H1 (cell line): Measurements from ENCODE around the gene DIS3. TPM values are rescaled to one million over a fixed set of nuclear protein-coding genes. Genes with fewer than 3 reads are reported as not detected.

Experiments used
- CTCF ChIA-PET: fragments of 300-600 bp; sonication (Branson Sonifier 250); formaldehyde crosslinking; loops from one replicate; lab custom pipeline; 2021; ENCODE audit not compliant: partially characterized antibody; lab: Charles Lee
- POLR2A ChIA-PET: fragments of 300-600 bp; sonication (Branson Sonifier 250); formaldehyde crosslinking; loops from one replicate; lab custom pipeline; 2021; ENCODE audit warnings: inconsistent platforms; ENCODE audit not compliant: partially characterized antibody; lab: Charles Lee
- DNase-seq, 2 experiments: peaks; one replicate each; pipeline versions ENCODE4 v3.0.0 to v3.0.0-alpha.2; 2010 to 2022; ENCODE audit warnings: low spot score in 2 of 2, low read depth in 1 of 2, mixed read lengths in 1 of 2
- FAIRE-seq: peaks from 2 replicates; lab custom pipeline; 2011; peaks lifted over from hg19 to GRCh38; lab: Jason Lieb, UNC
- H2AFZ ChIP-seq: 2 replicates; pipeline ENCODE4 v1.8.1; 2012; ENCODE audit warnings: low read length, inconsistent platforms
- H2AK5ac ChIP-seq: 2 replicates; pipeline ENCODE4 v1.6.1; 2013; ENCODE audit warnings: low read depth, low read length
- H2BK120ac ChIP-seq: replicated peaks from 2 replicates; pipeline ENCODE3; 2013; ENCODE audit warnings: low read depth, low read length, inconsistent platforms
- H2BK12ac ChIP-seq: 2 replicates; pipeline ENCODE4 v1.6.1; 2013; ENCODE audit warnings: low read depth, low read length
- H2BK15ac ChIP-seq: 2 replicates; pipeline ENCODE4 v1.6.1; 2013; ENCODE audit warnings: low read length
- H2BK20ac ChIP-seq: 2 replicates; pipeline ENCODE4 v1.6.1; 2013; ENCODE audit warnings: low read length
- H2BK5ac ChIP-seq: 2 replicates; pipeline ENCODE4 v1.6.1; 2013; ENCODE audit warnings: low read depth, low read length
- H3K14ac ChIP-seq: 2 replicates; pipeline ENCODE4 v1.6.1; 2013; ENCODE audit warnings: inconsistent platforms; ENCODE audit not compliant: insufficient read length
- H3K18ac ChIP-seq: 2 replicates; pipeline ENCODE4 v1.6.1; 2013; ENCODE audit warnings: low read length; ENCODE audit errors: extremely low read depth
- H3K23ac ChIP-seq: 2 replicates; pipeline ENCODE4 v1.6.1; 2013; ENCODE audit warnings: inconsistent platforms; ENCODE audit not compliant: insufficient read length
- H3K23me2 ChIP-seq: 2 replicates; pipeline ENCODE4 v1.6.1; 2013; ENCODE audit warnings: low read depth, low read length
- H3K27ac ChIP-seq: 2 replicates; pipeline ENCODE4 v1.6.1; 2011; ENCODE audit warnings: low read depth, low read length, inconsistent platforms
- H3K27me3 ChIP-seq, 4 experiments: replicated peaks in 1 of 4; 1 replicate in 1 of 4; 2 replicates in 3 of 4; pipeline versions ENCODE4 v1.6.1 to v1.8.1; 2011 to 2013; ENCODE audit warnings: low read length in 3 of 4, mild to moderate bottlenecking in 3 of 4, inconsistent platforms in 2 of 4, mixed read lengths in 2 of 4, moderate library complexity in 1 of 4; ENCODE audit not compliant: control insufficient read depth in 3 of 4, insufficient read depth in 3 of 4; ENCODE audit errors: extremely low read depth in 1 of 4
- H3K36me3 ChIP-seq, 4 experiments: 2 replicates each; pipeline versions ENCODE4 v1.6.1 to v1.8.1; 2011 to 2013; ENCODE audit warnings: mild to moderate bottlenecking in 4 of 4, low read length in 3 of 4, moderate library complexity in 2 of 4, control low read depth in 1 of 4, inconsistent platforms in 1 of 4; ENCODE audit not compliant: insufficient read depth in 4 of 4, control insufficient read depth in 2 of 4
- H3K4ac ChIP-seq: replicated peaks from 2 replicates; pipeline ENCODE3; 2013; ENCODE audit warnings: low read length, low read depth, mixed read lengths, inconsistent platforms; ENCODE audit not compliant: insufficient read length
- H3K4me1 ChIP-seq, 4 experiments: replicated peaks in 1 of 4; 1 replicate in 1 of 4; 2 replicates in 3 of 4; pipeline versions ENCODE4 v1.6.1 to v1.8.1; 2011 to 2013; ENCODE audit warnings: low read length in 3 of 4, inconsistent platforms in 2 of 4, mixed read lengths in 1 of 4; ENCODE audit not compliant: insufficient read depth in 4 of 4, control insufficient read depth in 3 of 4
- H3K4me2 ChIP-seq, 2 experiments: 2 replicates each; pipeline versions ENCODE4 v1.6.1 to v1.8.1; 2011 to 2013; ENCODE audit warnings: low read depth in 2 of 2, low read length in 2 of 2, control low read depth in 1 of 2, inconsistent platforms in 1 of 2, mild to moderate bottlenecking in 1 of 2; ENCODE audit not compliant: insufficient read depth in 1 of 2
- H3K4me3 ChIP-seq, 4 experiments: fragments of 200-600, 300-600 bp in 1 of 4; sonication (generic), shearing (Covaris generic), sonication (Bioruptor Twin) in 1 of 4; 2 replicates each; pipeline versions ENCODE4 v1.5.1 to v1.8.1; 2011 to 2016; ENCODE audit warnings: low read length in 4 of 4, low read depth in 3 of 4, control low read depth in 2 of 4, inconsistent platforms in 2 of 4, mild to moderate bottlenecking in 2 of 4, mixed read lengths in 1 of 4, moderate library complexity in 1 of 4; ENCODE audit not compliant: insufficient read depth in 2 of 4; ENCODE audit errors: extremely low read depth in 1 of 4
- H3K56ac ChIP-seq: replicated peaks from 2 replicates; pipeline ENCODE3; 2013; ENCODE audit warnings: low read depth, mild to moderate bottlenecking, mixed read lengths, low read length, inconsistent platforms; ENCODE audit not compliant: insufficient read length
- H3K79me1 ChIP-seq: 2 replicates; pipeline ENCODE4 v1.6.1; 2013; ENCODE audit warnings: low read depth, low read length, control low read depth
- H3K79me2 ChIP-seq, 2 experiments: 2 replicates each; pipeline versions ENCODE4 v1.6.1 to v1.8.1; 2012 to 2013; ENCODE audit warnings: low read length in 2 of 2, mild to moderate bottlenecking in 2 of 2, inconsistent platforms in 1 of 2; ENCODE audit not compliant: insufficient read depth in 2 of 2, control insufficient read depth in 1 of 2
- H3K9ac ChIP-seq, 4 experiments: replicated peaks in 1 of 4; 1 replicate in 1 of 4; 2 replicates in 3 of 4; pipeline versions ENCODE4 v1.6.1 to v1.8.1; 2011 to 2013; ENCODE audit warnings: low read depth in 3 of 4, low read length in 3 of 4, control low read depth in 2 of 4, mild to moderate bottlenecking in 2 of 4, moderate library complexity in 2 of 4, inconsistent platforms in 1 of 4; ENCODE audit errors: extremely low read depth in 1 of 4
- H3K9me3 ChIP-seq, 2 experiments: 2 replicates each; pipeline versions ENCODE4 v1.6.1 to v1.8.1; 2012 to 2013; ENCODE audit warnings: mild to moderate bottlenecking in 2 of 2, moderate library complexity in 2 of 2, control low read depth in 1 of 2, inconsistent platforms in 1 of 2, low read depth in 1 of 2, low read length in 1 of 2, mixed read lengths in 1 of 2; ENCODE audit not compliant: insufficient read depth in 2 of 2
- H4K20me1 ChIP-seq, 2 experiments: replicated peaks in 1 of 2; 2 replicates each; pipeline versions ENCODE3 to v1.8.1; 2011 to 2013; ENCODE audit warnings: inconsistent platforms in 2 of 2, low read length in 2 of 2, mild to moderate bottlenecking in 1 of 2; ENCODE audit not compliant: insufficient read depth in 2 of 2, control insufficient read depth in 1 of 2
- H4K5ac ChIP-seq: 2 replicates; pipeline ENCODE4 v1.6.1; 2013; ENCODE audit warnings: low read length, low read depth, mixed read lengths, inconsistent platforms; ENCODE audit not compliant: insufficient read length
- H4K8ac ChIP-seq: 2 replicates; pipeline ENCODE4 v1.8.0; 2013; ENCODE audit warnings: mild to moderate bottlenecking, moderate library complexity, low read length, inconsistent platforms; ENCODE audit not compliant: insufficient read depth; ENCODE audit errors: extremely low read depth
- H4K91ac ChIP-seq: replicated peaks from 2 replicates; pipeline ENCODE3; 2013; ENCODE audit warnings: low read length, mixed read lengths, inconsistent platforms; ENCODE audit not compliant: insufficient read length
- CHD2 ChIP-seq: IDR thresholded peaks from 2 replicates; pipeline ENCODE4 v1.6.1; 2012; ENCODE audit warnings: low read length, improper control_type of control experiment
- JUND ChIP-seq: IDR thresholded peaks from 2 replicates; pipeline ENCODE4 v1.6.1; 2011; ENCODE audit warnings: mild to moderate bottlenecking, improper control_type of control experiment, low read length
- ZNF274 ChIP-seq: IDR thresholded peaks from 2 replicates; pipeline ENCODE4 v1.7.0; 2012; ENCODE audit warnings: low read length, borderline replicate concordance; ENCODE audit errors: extremely low read depth
- WGBS, 2 experiments: shearing (Covaris generic) in 1 of 2; methylation state at CpG; one replicate each; pipeline versions ENCODE4 v1.1.6 to v1.1.7; 2013 to 2015; ENCODE audit warnings: low lambda C conversion rate in 2 of 2, mixed read lengths in 2 of 2, inconsistent platforms in 1 of 2, low coverage in 1 of 2, missing lambda C conversion rate in 1 of 2; ENCODE audit not compliant: insufficient replicate concordance in 2 of 2, insufficient coverage in 1 of 2, insufficient read length in 1 of 2; ENCODE audit errors: extremely low coverage in 1 of 2, missing lambda C conversion rate in 1 of 2; 5-methylcytosine and 5-hydroxymethylcytosine counted together
- polyA plus RNA-seq, 7 experiments: library from polyadenylated mRNA; depleted of rRNA in 3 of 7; stranded (reverse) in 5 of 7; unstranded in 2 of 7; fragments of >200 nt in 5 of 7; fragments of 200-250 nt in 2 of 7; gene quantifications; 1 replicate in 5 of 7; 2 replicates in 1 of 7; 4 replicates in 1 of 7; pipeline versions ENCODE4 v1.2.1 to v1.2.3, GENCODE V29; 2011 to 2013; ENCODE audit warnings: missing spikeins in 2 of 7, mixed read lengths in 2 of 7
- total RNA-seq: library from RNA; stranded (reverse); fragmentation: NEBNext Ultra II Directional; extraction: Animal tissue kit (Norgen Biotek cat#: 25700); gene quantifications from 2 replicates; pipeline ENCODE4 v1.2.1, GENCODE V29; 2021
- TF ChIP-seq, protein P1 (sequence below): IDR thresholded peaks from 2 replicates; pipeline ENCODE4 v1.6.1; 2012; ENCODE audit warnings: inconsistent platforms

DIS3 gene
- total and polyA plus RNA-seq, 2 of the 8 experiments (the other 6 are each of a cell fraction or from before 2014, with no cell fraction given), result 10.8 to 39.9 TPM

DNA sequence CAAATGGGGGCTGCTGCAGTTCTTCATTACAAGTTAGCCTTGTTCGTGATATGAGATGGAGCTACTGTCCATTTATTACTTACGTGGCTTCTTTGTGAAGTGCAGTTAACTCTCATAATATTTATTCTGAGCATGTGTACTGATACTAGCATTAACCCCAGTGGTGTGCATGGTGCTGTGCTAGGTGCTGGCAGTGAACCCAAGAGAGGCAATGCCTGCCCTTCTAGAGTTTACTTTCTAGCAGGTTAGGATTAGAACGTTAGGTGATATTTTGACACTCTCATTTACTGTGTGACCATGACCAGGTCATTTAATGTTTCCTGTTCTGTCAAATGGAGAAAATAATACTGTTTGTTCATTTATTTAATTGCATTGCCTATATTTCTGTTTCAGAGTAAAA lies 17.1 kb upstream of the DIS3 start:
- no peak overlapping the region for H2AFZ ChIP-seq
- CTCF ChIA-PET, result interaction anchor here (1.4 kb wide), 1 partner anchor 9 kb away, joined by 3 read pairs; no protein-coding TSS in a partner anchor
- no peak overlapping the region for H3K4me2 ChIP-seq
- no peak overlapping the region for H3K4ac ChIP-seq
- no peak overlapping the region for H2AK5ac ChIP-seq
- H3K9me3 ChIP-seq, result no peaks in the 10 kb centered on the region
- H2BK120ac ChIP-seq, result no peak overlapping the region
- no peak overlapping the region for H4K8ac ChIP-seq
- no peak overlapping the region for H2BK5ac ChIP-seq
- H3K27ac ChIP-seq, result no peak overlapping the region
- POLR2A ChIA-PET, result no interaction called here
- H3K14ac ChIP-seq, result no peak overlapping the region
- H3K23ac ChIP-seq, result no peak overlapping the region
- no peak overlapping the region for H3K9ac ChIP-seq
- H3K79me2 ChIP-seq, result no peaks in the 10 kb centered on the region
- H3K23me2 ChIP-seq, result no peaks in the 10 kb centered on the region
- no peak for DNase-seq
- WGBS, 2 experiments, result 75% methylated on average over 3 of the region's 3 CpGs; no CpG with 5 or more reads in 1 of the 2 experiments
- peaks cover 0 to 2% of the 10 kb centered on the region in 2 experiments for H4K20me1 ChIP-seq
- no peak overlapping the region for H3K18ac ChIP-seq
- no peaks in the 10 kb centered on the region for H3K79me1 ChIP-seq
- no peak overlapping the region for H4K5ac ChIP-seq
- no peaks in the 10 kb centered on the region for H3K4me1 ChIP-seq
- no peak overlapping the region for H2BK15ac ChIP-seq
- H3K27me3 ChIP-seq, result no peaks in the 10 kb centered on the region
- H4K91ac ChIP-seq, result no peak overlapping the region
- TF ChIP-seq CHD2 (no peak), JUND (no peak), ZNF274 (no peak)
- TF ChIP-seq, protein P1, sequence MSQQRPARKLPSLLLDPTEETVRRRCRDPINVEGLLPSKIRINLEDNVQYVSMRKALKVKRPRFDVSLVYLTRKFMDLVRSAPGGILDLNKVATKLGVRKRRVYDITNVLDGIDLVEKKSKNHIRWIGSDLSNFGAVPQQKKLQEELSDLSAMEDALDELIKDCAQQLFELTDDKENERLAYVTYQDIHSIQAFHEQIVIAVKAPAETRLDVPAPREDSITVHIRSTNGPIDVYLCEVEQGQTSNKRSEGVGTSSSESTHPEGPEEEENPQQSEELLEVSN, result no peak
- TF ChIP-seq, all 59 proteins: peak for 0
- Histone ChIP-seq H3K36me3 (peaks cover 0 to 15% (median 0%) of the 10 kb centered on the region in 4 experiments; a peak in 4 of 8 replicates), H2BK12ac (no peak overlapping the region), H2BK20ac (no peak overlapping the region), H3K4me3 (no peak overlapping the region), H3K56ac (no peak overlapping the region)
- FAIRE-seq, result no peak
